Measurements from ENCODE around the gene TMEM169. TPM values are rescaled to one million over a fixed set of nuclear protein-coding genes. Genes with fewer than 3 reads are reported as not detected.

The TMEM169 gene
- total and polyA plus RNA-seq, 9 of the 15 experiments (the other 6 are each of a cell fraction or from before 2014, with no cell fraction given) = 0.01 to 0.09 (median 0.04) TPM; not detected in 5

DNA sequence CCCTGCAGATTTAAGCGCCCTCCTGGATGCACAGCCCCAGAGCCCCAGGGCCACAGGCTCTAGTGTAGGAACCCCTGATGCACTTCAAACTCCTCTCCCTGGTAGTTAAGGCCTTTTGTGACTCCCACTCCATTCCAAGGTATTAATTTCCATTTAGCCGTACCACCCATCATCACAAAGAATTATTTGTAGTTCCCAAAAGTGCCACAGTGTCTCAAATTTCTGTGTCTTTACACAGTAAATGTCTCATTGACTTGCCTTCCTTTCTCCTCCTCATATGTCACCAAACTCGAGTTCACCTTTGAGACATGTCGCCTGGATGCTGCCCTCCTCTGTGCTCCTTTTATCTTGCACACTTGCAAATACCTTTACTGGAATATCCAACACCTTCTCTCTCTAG, 26.0 kb upstream of the TMEM169 start:
- CTCF ChIA-PET (ENCODE audit: low intra/inter-chr PET ratio) = no interaction called here
- in situ Hi-C loops (cut with MboI) = no loop called here

More for the DNA sequence above, 26.0 kb upstream of the TMEM169 start:
- no peaks in the 10 kb centered on the region for H3K9me1 ChIP-seq (ENCODE audit: control insufficient read depth, insufficient read depth, low read length)
- H3K79me2 ChIP-seq (ENCODE audit: control insufficient read depth, insufficient read depth, low read length) = no peaks in the 10 kb centered on the region
- TF ChIP-seq, protein P1, sequence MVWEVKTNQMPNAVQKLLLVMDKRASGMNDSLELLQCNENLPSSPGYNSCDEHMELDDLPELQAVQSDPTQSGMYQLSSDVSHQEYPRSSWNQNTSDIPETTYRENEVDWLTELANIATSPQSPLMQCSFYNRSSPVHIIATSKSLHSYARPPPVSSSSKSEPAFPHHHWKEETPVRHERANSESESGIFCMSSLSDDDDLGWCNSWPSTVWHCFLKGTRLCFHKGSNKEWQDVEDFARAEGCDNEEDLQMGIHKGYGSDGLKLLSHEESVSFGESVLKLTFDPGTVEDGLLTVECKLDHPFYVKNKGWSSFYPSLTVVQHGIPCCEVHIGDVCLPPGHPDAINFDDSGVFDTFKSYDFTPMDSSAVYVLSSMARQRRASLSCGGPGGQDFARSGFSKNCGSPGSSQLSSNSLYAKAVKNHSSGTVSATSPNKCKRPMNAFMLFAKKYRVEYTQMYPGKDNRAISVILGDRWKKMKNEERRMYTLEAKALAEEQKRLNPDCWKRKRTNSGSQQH (CRISPR knock-in tag; IDR thresholded peaks at IDR 0.05) = no peak
- TF ChIP-seq STAT5B (CRISPR knock-in tag; IDR thresholded peaks at IDR 0.05) = no peak
- TF ChIP-seq RBBP5 (IDR thresholded peaks at IDR 0.05; ENCODE audit: borderline replicate concordance, insufficient read depth, low read length, poor library complexity, severe bottlenecking) = no peak
- TF ChIP-seq ASH1L (IDR thresholded peaks at IDR 0.05; ENCODE audit: borderline replicate concordance, low read depth, partially characterized antibody) = no peak
- no peak for TF ChIP-seq ZNF408 (CRISPR knock-in tag; IDR thresholded peaks at IDR 0.05; ENCODE audit: low read depth)
- TF ChIP-seq, protein P2, sequence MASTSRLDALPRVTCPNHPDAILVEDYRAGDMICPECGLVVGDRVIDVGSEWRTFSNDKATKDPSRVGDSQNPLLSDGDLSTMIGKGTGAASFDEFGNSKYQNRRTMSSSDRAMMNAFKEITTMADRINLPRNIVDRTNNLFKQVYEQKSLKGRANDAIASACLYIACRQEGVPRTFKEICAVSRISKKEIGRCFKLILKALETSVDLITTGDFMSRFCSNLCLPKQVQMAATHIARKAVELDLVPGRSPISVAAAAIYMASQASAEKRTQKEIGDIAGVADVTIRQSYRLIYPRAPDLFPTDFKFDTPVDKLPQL (IDR thresholded peaks at IDR 0.05; ENCODE audit: extremely low read depth, insufficient read length) = no peak
- no peak for TF ChIP-seq ZNF23 (CRISPR knock-in tag; IDR thresholded peaks at IDR 0.05)
- no peak for TF ChIP-seq SOX6 (IDR thresholded peaks at IDR 0.05)
- TF ChIP-seq, protein P3, sequence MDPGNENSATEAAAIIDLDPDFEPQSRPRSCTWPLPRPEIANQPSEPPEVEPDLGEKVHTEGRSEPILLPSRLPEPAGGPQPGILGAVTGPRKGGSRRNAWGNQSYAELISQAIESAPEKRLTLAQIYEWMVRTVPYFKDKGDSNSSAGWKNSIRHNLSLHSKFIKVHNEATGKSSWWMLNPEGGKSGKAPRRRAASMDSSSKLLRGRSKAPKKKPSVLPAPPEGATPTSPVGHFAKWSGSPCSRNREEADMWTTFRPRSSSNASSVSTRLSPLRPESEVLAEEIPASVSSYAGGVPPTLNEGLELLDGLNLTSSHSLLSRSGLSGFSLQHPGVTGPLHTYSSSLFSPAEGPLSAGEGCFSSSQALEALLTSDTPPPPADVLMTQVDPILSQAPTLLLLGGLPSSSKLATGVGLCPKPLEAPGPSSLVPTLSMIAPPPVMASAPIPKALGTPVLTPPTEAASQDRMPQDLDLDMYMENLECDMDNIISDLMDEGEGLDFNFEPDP (CRISPR knock-in tag; IDR thresholded peaks at IDR 0.05) = no peak
- no peak for TF ChIP-seq CHD4 (IDR thresholded peaks at IDR 0.05; ENCODE audit: insufficient read depth, insufficient replicate concordance, low read depth, low read length, poor library complexity, severe bottlenecking)
- TF ChIP-seq, protein P4, sequence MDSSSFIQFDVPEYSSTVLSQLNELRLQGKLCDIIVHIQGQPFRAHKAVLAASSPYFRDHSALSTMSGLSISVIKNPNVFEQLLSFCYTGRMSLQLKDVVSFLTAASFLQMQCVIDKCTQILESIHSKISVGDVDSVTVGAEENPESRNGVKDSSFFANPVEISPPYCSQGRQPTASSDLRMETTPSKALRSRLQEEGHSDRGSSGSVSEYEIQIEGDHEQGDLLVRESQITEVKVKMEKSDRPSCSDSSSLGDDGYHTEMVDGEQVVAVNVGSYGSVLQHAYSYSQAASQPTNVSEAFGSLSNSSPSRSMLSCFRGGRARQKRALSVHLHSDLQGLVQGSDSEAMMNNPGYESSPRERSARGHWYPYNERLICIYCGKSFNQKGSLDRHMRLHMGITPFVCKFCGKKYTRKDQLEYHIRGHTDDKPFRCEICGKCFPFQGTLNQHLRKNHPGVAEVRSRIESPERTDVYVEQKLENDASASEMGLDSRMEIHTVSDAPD (CRISPR knock-in tag; IDR thresholded peaks at IDR 0.05) = no peak
- TF ChIP-seq HMGN3 (IDR thresholded peaks at IDR 0.05; ENCODE audit: borderline replicate concordance, extremely low read depth, insufficient read length, low read depth, low read length) = no peak
- no peak for TF ChIP-seq ZNF124 (CRISPR knock-in tag; IDR thresholded peaks at IDR 0.05)
- TF ChIP-seq SNIP1 (IDR thresholded peaks at IDR 0.05; ENCODE audit: low read depth) = no peak
- TF ChIP-seq HIVEP1 (CRISPR knock-in tag; IDR thresholded peaks at IDR 0.05) = no peak
- no peak for TF ChIP-seq RBM39 (optimal IDR thresholded peaks at IDR 0.05; ENCODE audit: low read depth, low read length)
- TF ChIP-seq, protein P5, sequence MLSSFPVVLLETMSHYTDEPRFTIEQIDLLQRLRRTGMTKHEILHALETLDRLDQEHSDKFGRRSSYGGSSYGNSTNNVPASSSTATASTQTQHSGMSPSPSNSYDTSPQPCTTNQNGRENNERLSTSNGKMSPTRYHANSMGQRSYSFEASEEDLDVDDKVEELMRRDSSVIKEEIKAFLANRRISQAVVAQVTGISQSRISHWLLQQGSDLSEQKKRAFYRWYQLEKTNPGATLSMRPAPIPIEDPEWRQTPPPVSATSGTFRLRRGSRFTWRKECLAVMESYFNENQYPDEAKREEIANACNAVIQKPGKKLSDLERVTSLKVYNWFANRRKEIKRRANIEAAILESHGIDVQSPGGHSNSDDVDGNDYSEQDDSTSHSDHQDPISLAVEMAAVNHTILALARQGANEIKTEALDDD (IDR thresholded peaks at IDR 0.05) = no peak
- intact Hi-C loops (cut with micrococcal nuclease) = no loop called here
- no peak overlapping the region for H3K27ac ChIP-seq (ENCODE audit: extremely low read depth, low read depth, low read length)
- H4K20me1 ChIP-seq (replicated peaks; ENCODE audit: control insufficient read depth, insufficient read depth, low read length) = no peaks in the 10 kb centered on the region
- 39% methylated on average over 4 of the region's 4 CpGs for WGBS (ENCODE audit: insufficient coverage, low coverage, missing lambda C conversion rate)
- H2AFZ ChIP-seq (ENCODE audit: low read depth, low read length) = no peak overlapping the region
- no peaks in the 10 kb centered on the region for H3K9me3 ChIP-seq (replicated peaks; ENCODE audit: control insufficient read depth, insufficient read depth, low read depth, low read length)
- POLR2A ChIA-PET = no interaction called here
- FAIRE-seq = no peak
- DNase-seq (ENCODE audit: extremely low read depth in 1 of 4, low spot score in 3 of 4) = no peak
- H3K4me3 ChIP-seq = no peak overlapping the region
- no peak overlapping the region for H3K9ac ChIP-seq (ENCODE audit: insufficient read depth in 1 of 2, low read depth in 2 of 2, low read length in 2 of 2)
- ATAC-seq = no peak
- H3K4me2 ChIP-seq (ENCODE audit: insufficient read depth, low read length) = no peak overlapping the region
- no peaks in the 10 kb centered on the region for H3K36me3 ChIP-seq (ENCODE audit: control insufficient read depth, insufficient read depth, low read length)
- no peaks in the 10 kb centered on the region for H3K27me3 ChIP-seq (ENCODE audit: control insufficient read depth in 2 of 2, insufficient read depth in 2 of 2, low read length in 2 of 2)
- no peaks in the 10 kb centered on the region; a peak in 1 of 5 replicates for H3K4me1 ChIP-seq (replicated peaks in 1 of 2; ENCODE audit: control insufficient read depth in 2 of 2, insufficient read depth in 2 of 2, low read length in 2 of 2)
- no TSS peak for BruUV-seq (replicated peaks)

Data from K562 (cell line).